ENCODE results near the gene DCLK1.

- TF ChIP-seq CTCF (IDR thresholded peaks at IDR 0.05; ENCODE audit: low read depth, low read length, missing input control) (no peak), SP1 (IDR thresholded peaks at IDR 0.05) (no peak), EGR1 (IDR thresholded peaks at IDR 0.05; ENCODE audit: low read depth in 2 of 2) (no peak), TAF1 (conservative IDR thresholded peaks at IDR 0.05) (no peak), RAD21 (IDR thresholded peaks at IDR 0.05) (no peak), GABPA (IDR thresholded peaks at IDR 0.05 in 1 of 2, conservative IDR thresholded peaks at IDR 0.05 in 1 of 2) (no peak), HNF4G (IDR thresholded peaks at IDR 0.05) (no peak)
Observed at GRCh38 chr13:35780613-35781012, 350.6 kb downstream of the DCLK1 start.
